Heart left ventricle (tissue), 16 donors: ENCODE data around the gene TYK2. TPM values are rescaled to one million over a fixed set of nuclear protein-coding genes. Genes with fewer than 3 reads are reported as not detected.
A peak's percentile ranks its signal among the peaks of the same experiment; 100 is the strongest.
"Not testable (repeated sequence)": the region's sequence is repeated elsewhere in the genome, so short reads cannot be mapped to it uniquely, and the experiment has no call there.

Experiments
- ATAC-seq, 4 donors: fragments of 200-7000 bp; cut with Tn5 transposase; one replicate each; pipeline ENCODE4 v1.9.1; 2020 to 2022; ENCODE audit warnings: moderate library complexity in 4 of 4, mild to moderate bottlenecking in 3 of 4, moderate number of reproducible peaks in 1 of 4
- DNase-seq, 5 donors: peaks; one replicate each; pipeline ENCODE4 v3.0.0-alpha.2; 2020
- H3K27ac ChIP-seq, 12 donors: fragments of 200-600 bp; sonication (generic) in 4 of 12; one replicate each; pipeline versions ENCODE4 v1.5.0 to v1.8.0; 2016 to 2022; ENCODE audit warnings: mild to moderate bottlenecking in 2 of 12
- H3K27me3 ChIP-seq, 9 donors: fragments of 200-600 bp; sonication (generic) in 2 of 9; one replicate each; pipeline versions ENCODE4 v1.5.1 to v1.8.0; 2016 to 2022; ENCODE audit warnings: mild to moderate bottlenecking in 3 of 9
- H3K36me3 ChIP-seq, 9 donors: fragments of 200-600 bp; sonication (generic) in 2 of 9; one replicate each; pipeline versions ENCODE4 v1.5.0 to v1.8.0; 2018 to 2022; ENCODE audit warnings: mild to moderate bottlenecking in 2 of 9
- H3K4me1 ChIP-seq, 12 donors: fragments of 200-600 bp; sonication (generic) in 4 of 12; one replicate each; pipeline versions ENCODE4 v1.5.0 to v1.8.0; 2016 to 2022; ENCODE audit warnings: mild to moderate bottlenecking in 3 of 12
- H3K4me3 ChIP-seq, 12 donors: fragments of 200-600 bp; sonication (generic) in 4 of 12; one replicate each; pipeline versions ENCODE4 v1.5.0 to v1.8.0; 2017 to 2022; ENCODE audit warnings: mild to moderate bottlenecking in 9 of 12, moderate library complexity in 4 of 12
- H3K9me3 ChIP-seq, 12 donors: fragments of 200-600 bp; sonication (generic) in 4 of 12; one replicate each; pipeline versions ENCODE4 v1.5.0 to v1.8.0; 2016 to 2022; ENCODE audit warnings: mild to moderate bottlenecking in 1 of 12
- CTCF ChIP-seq, 12 donors: fragments of 200-600 bp; sonication (generic) in 4 of 12; IDR thresholded peaks; one replicate each; pipeline versions ENCODE4 v1.5.0 to v1.8.0; 2018 to 2022; ENCODE audit warnings: antibody characterized with exemption in 12 of 12, mild to moderate bottlenecking in 5 of 12
- POLR2A ChIP-seq, 2 donors: fragments of 450-650 bp; IDR thresholded peaks; one replicate each; pipeline ENCODE4 v1.6.1; 2017; ENCODE audit warnings: antibody characterized with exemption in 2 of 2, mild to moderate bottlenecking in 2 of 2, moderate library complexity in 2 of 2
- WGBS, 4 donors: extraction: QIAGEN DNeasy Blood & Tissue Kit in 2 of 4; methylation state at CpG; one replicate each; pipeline versions ENCODE4 v1.1.5 to v1.1.7; 2013 to 2018; 5-methylcytosine and 5-hydroxymethylcytosine counted together
- intact Hi-C, 10 donors: fragments of 100-400 bp; cut with DNase I; formaldehyde crosslinking; loops; one replicate each; pipeline versions ENCODE4 v1.11.1 to v1.14.2; 2022
- polyA plus RNA-seq, 2 donors: library from polyadenylated mRNA; stranded (reverse); fragments of 200-250 nt; gene quantifications; one replicate each; pipeline ENCODE4 v1.2.3, GENCODE V29; 2013
- total RNA-seq, 9 donors: library from RNA; depleted of rRNA in 2 of 9; stranded (reverse); fragments of >200 nt in 2 of 9; fragmentation: NEBNext Ultra II Directional in 3 of 9; extraction: Animal tissue kit (Norgen Biotek cat#: 25700) in 3 of 9; gene quantifications; one replicate each; pipeline versions ENCODE4 v1.1.0 to v1.2.4, GENCODE V29; 2016 to 2023
- donor health status: ischemic (EF 13 %, LVEDD 7.1; RV severe dilation, severe dysfunction).
- donor health status: healthy with polysubstance abuse.
- donor health status: DM: no; HTN: yes; CAD: no.
- donor health status: DM: no; HTN: no; CAD: no.
- donor health status: ischemic (EF 25% LVEDD 6.9; RV normal size, moderate dysfunction).
- donor health status: ischemic (EF 25% LVEDD 5.7; RV mildly dilated, moderate dysfunction).
- donor health status: healthy.
- donor health status: DM: yes; HTN: yes; CAD: no.
- donor health status: ischemic (EF 35%, LVEDD 5.7; RV mildly dilated, moderate dysfunction).
- donor health status: nonischemic (EF 11% LVEDD 7.7; RV severe dilation, severe dysfunction).
- donor health status: DM: yes; HTN: yes; CAD: no.
- donor health status: PGD.
- donor health status: ischemic (EF 29% LVEDD 5.4; RV normal size, mild dysfunction).
- donor health status: nonischemic (EF 23%, LVEDD 6.1; RV moderate dilation, normal function).

TYK2 gene
- total and polyA plus RNA-seq, 11 donors, result 37.7 to 100 (median 59.4) TPM

DNA sequence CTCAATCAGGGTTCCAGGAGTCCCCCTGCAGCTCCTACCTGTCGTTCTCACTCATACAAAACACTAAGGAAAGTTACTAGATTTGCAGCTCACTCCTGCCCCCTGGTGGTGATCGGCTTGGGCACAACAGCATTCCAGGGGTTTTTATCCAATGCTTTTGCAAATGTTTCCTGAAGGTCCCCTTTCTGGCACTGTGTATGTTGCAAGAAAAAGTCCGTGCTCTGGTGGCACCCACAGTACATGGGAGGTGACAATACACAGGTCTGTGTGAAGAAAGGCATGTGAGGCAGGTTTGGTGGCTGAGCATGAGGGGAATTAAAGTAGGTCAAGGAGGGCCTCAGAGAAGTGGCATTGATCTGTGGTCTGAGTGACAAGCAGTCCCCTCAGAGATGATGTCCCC lies 8.6 kb upstream of the TYK2 start:
- DNase-seq, result peak; percentile 77 to 89 (median 85)
- peaks cover 0 to 37% (median 32%) of the 10 kb centered on the region in 9 donors for H3K36me3 ChIP-seq
- peaks cover 0 to 13% (median 6%) of the 10 kb centered on the region in 12 donors for H3K4me1 ChIP-seq
- peak; percentile 39 to 71 (median 62) for ATAC-seq
- H3K27ac ChIP-seq, result no peak overlapping the region
- TF ChIP-seq POLR2A (IDR thresholded peaks at IDR 0.05), result no peak
- TF ChIP-seq CTCF (IDR thresholded peaks at IDR 0.05), result peak; percentile 88 to 98 (median 94)
- no peak overlapping the region for H3K4me3 ChIP-seq
- no peaks in the 10 kb centered on the region for H3K9me3 ChIP-seq
- intact Hi-C loops, result loop anchor here in 9 of 10 donors (1.0 to 10.0 kb wide), 9 partner anchors 54 to 457 kb away; partner anchors contain the start of genes OLFM2 (in 3 of the 9), ICAM3 (in 2 of the 9), RAVER1 (in 2 of the 9) and EIF3G (in 1 of the 9)
- H3K27me3 ChIP-seq, result no peaks in the 10 kb centered on the region
- WGBS, 4 donors, result 0 to 3% (median 1%) methylated on average over 3 of the region's 3 CpGs

GRCh38 chr19:10384580-10384979 lies 4.2 kb upstream of the TYK2 start:
- no peak for TF ChIP-seq CTCF (IDR thresholded peaks at IDR 0.05)
- no peak for TF ChIP-seq POLR2A (IDR thresholded peaks at IDR 0.05)
- no peaks in the 10 kb centered on the region for H3K36me3 ChIP-seq
- H3K4me1 ChIP-seq, result peaks cover 0 to 30% (median 14%) of the 10 kb centered on the region in 12 donors
- H3K27ac ChIP-seq, result no peak overlapping the region
- no peak overlapping the region for H3K4me3 ChIP-seq
- no peaks in the 10 kb centered on the region for H3K27me3 ChIP-seq
- intact Hi-C loops, result loop anchor here in 7 of 10 donors (5.0 to 10.0 kb wide), 4 partner anchors 50 to 450 kb away; partner anchors contain the start of genes OLFM2 (in 3 of the 7), RAVER1 (in 3 of the 7), ICAM3 (in 2 of the 7) and EIF3G (in 1 of the 7)
- no peaks in the 10 kb centered on the region for H3K9me3 ChIP-seq
- no peak for ATAC-seq
- no peak for DNase-seq
- 77 to 84% (median 79%) methylated on average over 5 to 9 of the region's 9 CpGs for WGBS, 4 donors

DNA sequence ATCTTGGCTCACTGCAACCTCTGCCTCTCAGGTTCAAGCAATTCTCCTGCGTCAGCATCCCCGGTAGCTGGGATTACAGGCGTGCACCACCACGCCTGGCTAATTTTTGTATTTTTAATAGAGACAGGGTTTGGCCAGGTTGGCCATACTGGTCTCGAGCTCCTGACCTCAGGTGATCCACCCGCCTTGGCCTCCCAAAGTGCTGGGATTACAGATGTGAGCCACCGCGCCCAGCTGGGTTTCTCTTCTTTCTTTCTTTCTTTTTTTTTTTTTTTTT lies 2.8 kb upstream of the TYK2 start:
- not testable (repeated sequence) for DNase-seq, ATAC-seq, H3K27me3 ChIP-seq, H3K9me3 ChIP-seq, H3K4me3 ChIP-seq
- 84 to 96% (median 91%) methylated on average over 8 of the region's 8 CpGs for WGBS, 4 donors
- Histone ChIP-seq H3K4me1 (peaks cover 0 to 37% (median 12%) of the 10 kb centered on the region in 12 donors), H3K36me3 (peaks cover 0 to 10% (median 4%) of the 10 kb centered on the region in 9 donors), H3K27ac (peak overlapping the region in 3 of 12 donors; percentile 26 to 55 (median 32))
- intact Hi-C loops, result loop anchor here in 7 of 10 donors (5.0 to 10.0 kb wide), 4 partner anchors 48 to 448 kb away; partner anchors contain the start of genes OLFM2 (in 3 of the 7), RAVER1 (in 3 of the 7), ICAM3 (in 2 of the 7) and EIF3G (in 1 of the 7)

DNA sequence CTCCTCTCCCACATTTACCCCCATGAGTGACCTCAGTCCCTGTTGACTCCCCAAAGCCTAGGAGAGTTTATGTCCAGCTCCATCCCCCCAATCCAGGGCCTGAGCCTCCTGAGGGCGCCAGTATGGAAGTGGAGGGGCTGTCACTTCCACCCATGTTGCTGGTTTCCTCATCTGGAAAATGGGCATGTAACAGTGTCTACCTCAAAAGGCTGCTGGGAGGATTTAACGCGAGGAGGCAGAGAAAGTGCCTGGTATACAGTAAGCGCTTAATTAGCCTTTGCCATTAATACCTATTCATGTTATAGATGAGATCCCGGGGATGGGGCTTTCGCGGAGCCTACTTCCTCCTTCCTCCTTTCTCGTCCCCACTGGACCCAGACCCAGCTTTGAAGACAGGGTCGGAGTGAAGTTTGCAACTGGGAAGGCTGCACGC lies 476 bp downstream of the TYK2 start:
- intact Hi-C loops, result loop anchor here in 7 of 10 donors (2.0 to 10.0 kb wide), 5 partner anchors 45 to 445 kb away; partner anchors contain the start of genes OLFM2 (in 3 of the 7), RAVER1 (in 3 of the 7), ICAM3 (in 2 of the 7) and EIF3G (in 1 of the 7)
- 2 to 3% (median 2%) methylated on average over 10 of the region's 10 CpGs for WGBS, 4 donors
- peak overlapping the region; percentile 71 to 99 (median 90) for H3K4me3 ChIP-seq
- peaks cover 0 to 37% (median 12%) of the 10 kb centered on the region in 12 donors for H3K4me1 ChIP-seq
- H3K27me3 ChIP-seq, result no peaks in the 10 kb centered on the region
- H3K36me3 ChIP-seq, result peaks cover 0 to 25% (median 21%) of the 10 kb centered on the region in 9 donors
- peak overlapping the region; percentile 41 to 90 (median 82) for H3K27ac ChIP-seq
- no peaks in the 10 kb centered on the region for H3K9me3 ChIP-seq
- ATAC-seq (no peak), DNase-seq (no peak)
- TF ChIP-seq POLR2A (IDR thresholded peaks at IDR 0.05) (no peak), CTCF (IDR thresholded peaks at IDR 0.05) (no peak)
